IPS DF 19.7 (cell line): Measurements from ENCODE around the gene INVS.
"Not testable (repeated sequence)": the region's sequence is repeated elsewhere in the genome, so short reads cannot be mapped to it uniquely, and the experiment has no call there.

ENCODE experiments used
- DNase-seq: peaks from one replicate; pipeline ENCODE4 v3.0.0-alpha.2; 2013; ENCODE audit warnings: low read depth, low spot score

INVS gene

GRCh38 chr9:100083448-100084127 is 15.5 kb upstream of the INVS start:
- DNase-seq: no peak

GRCh38 chr9:100084128-100084453 is 15.0 kb upstream of the INVS start:
- DNase-seq: no peak

- no peak for DNase-seq
These were observed 14.3 kb upstream of the INVS start for GRCh38 chr9:100084734-100085133.

GRCh38 chr9:100086097-100086635 is 12.9 kb upstream of the INVS start:
- no peak for DNase-seq

GRCh38 chr9:100087218-100087617 is 11.8 kb upstream of the INVS start:
- no peak for DNase-seq

- no peak for DNase-seq
These were observed 10.8 kb upstream of the INVS start for GRCh38 chr9:100088202-100088601.

- no peak for DNase-seq
These were observed 8.2 kb upstream of the INVS start for GRCh38 chr9:100090880-100091279.

GRCh38 chr9:100091650-100092049 is 7.4 kb upstream of the INVS start:
- no peak for DNase-seq

- no peak for DNase-seq
These were observed 7.0 kb upstream of the INVS start for GRCh38 chr9:100092066-100092465.

- not testable (repeated sequence) for DNase-seq
These were observed 4.6 kb upstream of the INVS start for GRCh38 chr9:100094411-100094810.

GRCh38 chr9:100096378-100096916 is 2.6 kb upstream of the INVS start:
- DNase-seq: no peak

- peak; percentile 75 for DNase-seq
These were observed 777 bp upstream of the INVS start for GRCh38 chr9:100098046-100098886.

- DNase-seq: no peak
These were observed 639 bp downstream of the INVS start for GRCh38 chr9:100099722-100100042.

- no peak for DNase-seq
These were observed 1.2 kb downstream of the INVS start for GRCh38 chr9:100100146-100100667.

GRCh38 chr9:100101608-100102007 is 2.6 kb downstream of the INVS start:
- DNase-seq: no peak

GRCh38 chr9:100104314-100104713 is 5.3 kb downstream of the INVS start:
- no peak for DNase-seq

- DNase-seq: no peak
These were observed 6.8 kb downstream of the INVS start for GRCh38 chr9:100105861-100106260.

- DNase-seq: no peak
These were observed 7.6 kb downstream of the INVS start for GRCh38 chr9:100106616-100107015.

GRCh38 chr9:100108559-100108958 is 9.5 kb downstream of the INVS start:
- no peak for DNase-seq

- DNase-seq: no peak
These were observed 12.2 kb downstream of the INVS start for GRCh38 chr9:100111235-100111634.

GRCh38 chr9:100112677-100113336 is 13.8 kb downstream of the INVS start:
- DNase-seq: no peak

GRCh38 chr9:100117316-100117715 is 18.3 kb downstream of the INVS start:
- DNase-seq: no peak
